T-helper 1 cell treated with Interleukin-12 subunit alpha and Interleukin-12 subunit beta and Interleukin-4 antibody, amounts not matched to agents 30 μg/mL and 1 μg/mL, for 36 hours (primary cell): Measurements from ENCODE around the gene SPATS2.
A peak's percentile ranks its signal among the peaks of the same experiment; 100 is the strongest.
"Not testable (repeated sequence)": the region's sequence is repeated elsewhere in the genome, so short reads cannot be mapped to it uniquely, and the experiment has no call there.

Experiments
- H3K27ac Mint-ChIP-seq: one replicate; pipeline ENCODE4 v1.8.0; 2021; ENCODE audit warnings: mild to moderate bottlenecking, mixed read lengths
- H3K27me3 Mint-ChIP-seq: one replicate; pipeline ENCODE4 v1.8.0; 2021; ENCODE audit warnings: low read depth, mixed read lengths
- H3K36me3 Mint-ChIP-seq: one replicate; pipeline ENCODE4 v1.8.0; 2021; ENCODE audit warnings: low read depth, mixed read lengths
- H3K4me1 Mint-ChIP-seq: one replicate; pipeline ENCODE4 v1.8.0; 2021; ENCODE audit warnings: low read depth, mixed read lengths
- H3K4me3 Mint-ChIP-seq: one replicate; pipeline ENCODE4 v1.8.0; 2021; ENCODE audit warnings: mild to moderate bottlenecking, moderate library complexity, mixed read lengths
- H3K9me3 Mint-ChIP-seq: one replicate; pipeline ENCODE4 v1.8.0; 2021; ENCODE audit warnings: mixed read lengths

SPATS2 gene

GRCh38 chr12:49436799-49437198 is 69.5 kb downstream of the SPATS2 start:
- H3K27me3 Mint-ChIP-seq, H3K27ac Mint-ChIP-seq, H3K36me3 Mint-ChIP-seq: not testable (repeated sequence)

DNA sequence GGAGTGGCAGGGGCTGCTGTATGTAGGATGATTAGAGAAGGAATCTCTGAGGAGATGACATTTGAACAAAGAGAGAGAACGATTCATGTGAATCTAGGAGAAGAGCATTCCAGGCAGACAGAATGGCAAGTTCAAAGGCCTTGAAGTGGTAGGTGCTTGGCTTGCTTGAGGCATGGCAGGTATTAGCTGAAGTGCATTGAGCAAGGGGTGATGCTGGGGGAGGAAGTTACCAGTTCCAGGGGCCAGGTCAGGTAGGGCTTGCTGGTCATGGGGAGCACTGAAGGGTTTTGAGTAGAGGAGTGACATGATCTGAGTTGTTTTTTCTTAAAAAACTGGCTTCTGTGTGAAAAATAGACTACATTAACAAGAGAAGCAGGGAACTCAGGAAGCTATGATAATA is 71.8 kb downstream of the SPATS2 start:
- Mint-ChIP-seq H3K27ac (no peak overlapping the region), H3K4me3 (no peak overlapping the region)

More at GRCh38 chr12:49436799-49437198, 69.5 kb downstream of the SPATS2 start:
- not testable (repeated sequence) for H3K4me1 Mint-ChIP-seq, H3K9me3 Mint-ChIP-seq, H3K4me3 Mint-ChIP-seq

GRCh38 chr12:49440035-49440434 is 72.8 kb downstream of the SPATS2 start:
- H3K9me3 Mint-ChIP-seq: no peaks in the 10 kb centered on the region
- H3K4me1 Mint-ChIP-seq: no peaks in the 10 kb centered on the region
- peaks cover 2% of the 10 kb centered on the region for H3K36me3 Mint-ChIP-seq
- H3K27me3 Mint-ChIP-seq: no peaks in the 10 kb centered on the region
- H3K27ac Mint-ChIP-seq: no peak overlapping the region
- no peak overlapping the region for H3K4me3 Mint-ChIP-seq

More for the DNA sequence above, 71.8 kb downstream of the SPATS2 start:
- no peaks in the 10 kb centered on the region for H3K9me3 Mint-ChIP-seq
- H3K4me1 Mint-ChIP-seq: no peaks in the 10 kb centered on the region
- H3K27me3 Mint-ChIP-seq: peaks cover 3% of the 10 kb centered on the region
- H3K36me3 Mint-ChIP-seq: peaks cover 2% of the 10 kb centered on the region

GRCh38 chr12:49442915-49443314 is 75.7 kb downstream of the SPATS2 start:
- Mint-ChIP-seq H3K4me1 (peaks cover 2% of the 10 kb centered on the region), H3K36me3 (peaks cover 6% of the 10 kb centered on the region), H3K9me3 (no peaks in the 10 kb centered on the region), H3K4me3 (no peak overlapping the region), H3K27ac (no peak overlapping the region), H3K27me3 (no peaks in the 10 kb centered on the region)

GRCh38 chr12:49446571-49446970 is 79.3 kb downstream of the SPATS2 start:
- peaks cover 11% of the 10 kb centered on the region for H3K36me3 Mint-ChIP-seq
- H3K4me3 Mint-ChIP-seq: no peak overlapping the region
- no peaks in the 10 kb centered on the region for H3K9me3 Mint-ChIP-seq
- peaks cover 3% of the 10 kb centered on the region for H3K4me1 Mint-ChIP-seq
- H3K27me3 Mint-ChIP-seq: no peaks in the 10 kb centered on the region
- no peak overlapping the region for H3K27ac Mint-ChIP-seq

DNA sequence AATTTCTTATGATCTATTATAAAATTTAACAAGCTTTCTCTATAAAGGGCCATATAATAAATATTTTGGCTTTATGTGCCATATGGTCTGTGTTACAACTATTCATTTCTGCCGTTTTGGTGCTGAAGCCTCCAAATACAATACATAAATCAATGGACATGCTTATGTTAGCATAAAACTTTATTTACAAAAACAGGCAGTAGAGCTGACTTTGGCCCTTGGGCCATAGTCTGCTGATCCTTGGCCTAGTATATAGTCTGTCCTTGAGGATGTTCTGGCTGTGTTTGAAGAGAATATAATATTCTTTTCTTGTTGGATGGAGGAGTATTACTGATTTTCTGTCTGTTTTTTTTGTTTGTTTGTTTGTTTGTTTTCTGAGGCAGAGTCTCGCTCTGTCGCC is 81.6 kb downstream of the SPATS2 start:
- Mint-ChIP-seq H3K4me3 (no peak overlapping the region), H3K36me3 (peaks cover 8% of the 10 kb centered on the region), H3K9me3 (no peaks in the 10 kb centered on the region), H3K4me1 (peaks cover 12% of the 10 kb centered on the region), H3K27ac (no peak overlapping the region), H3K27me3 (no peaks in the 10 kb centered on the region)

GRCh38 chr12:49451468-49452259 is 84.4 kb downstream of the SPATS2 start:
- Mint-ChIP-seq H3K27me3 (no peaks in the 10 kb centered on the region), H3K4me1 (peaks cover 10% of the 10 kb centered on the region), H3K27ac (peak overlapping the region; percentile 65), H3K4me3 (peak overlapping the region; percentile 1), H3K36me3 (peaks cover 6% of the 10 kb centered on the region), H3K9me3 (no peaks in the 10 kb centered on the region)

DNA sequence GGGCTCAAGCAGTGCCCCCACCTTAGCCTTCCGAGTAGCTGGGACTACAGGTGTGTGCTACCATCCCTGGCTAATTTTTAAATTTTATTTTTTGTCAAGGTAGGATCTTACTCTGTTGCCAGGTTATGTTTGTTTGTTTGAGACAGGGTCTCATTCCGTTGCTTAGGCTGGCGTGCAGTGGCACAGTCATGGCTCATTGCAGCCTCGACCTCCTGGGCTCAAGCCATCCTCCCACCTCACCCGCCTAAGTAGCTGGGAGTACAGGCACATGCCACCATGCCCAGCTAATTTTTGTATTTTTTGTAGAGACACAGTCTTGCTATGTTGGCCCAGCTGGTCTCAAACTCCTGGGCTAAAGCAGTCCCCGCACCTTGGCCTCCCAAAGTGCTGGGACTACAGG is 88.2 kb downstream of the SPATS2 start:
- no peaks in the 10 kb centered on the region for H3K27me3 Mint-ChIP-seq
- no peaks in the 10 kb centered on the region for H3K36me3 Mint-ChIP-seq
- H3K9me3 Mint-ChIP-seq: no peaks in the 10 kb centered on the region
- no peak overlapping the region for H3K27ac Mint-ChIP-seq
- peaks cover 10% of the 10 kb centered on the region for H3K4me1 Mint-ChIP-seq
- no peak overlapping the region for H3K4me3 Mint-ChIP-seq

GRCh38 chr12:49456131-49456679 is 88.9 kb downstream of the SPATS2 start:
- Mint-ChIP-seq H3K27ac (no peak overlapping the region), H3K4me1 (peaks cover 10% of the 10 kb centered on the region), H3K27me3 (no peaks in the 10 kb centered on the region)

GRCh38 chr12:49458816-49459215 is 91.6 kb downstream of the SPATS2 start:
- Mint-ChIP-seq H3K9me3 (no peaks in the 10 kb centered on the region), H3K27ac (no peak overlapping the region), H3K36me3 (no peaks in the 10 kb centered on the region), H3K4me1 (no peaks in the 10 kb centered on the region), H3K4me3 (no peak overlapping the region), H3K27me3 (no peaks in the 10 kb centered on the region)

More at GRCh38 chr12:49456131-49456679, 88.9 kb downstream of the SPATS2 start:
- no peak overlapping the region for H3K4me3 Mint-ChIP-seq
- no peaks in the 10 kb centered on the region for H3K9me3 Mint-ChIP-seq
- no peaks in the 10 kb centered on the region for H3K36me3 Mint-ChIP-seq

- Mint-ChIP-seq H3K27ac (no peak overlapping the region), H3K27me3 (no peaks in the 10 kb centered on the region), H3K4me1 (no peaks in the 10 kb centered on the region), H3K9me3 (no peaks in the 10 kb centered on the region), H3K4me3 (no peak overlapping the region), H3K36me3 (no peaks in the 10 kb centered on the region)
Observed at GRCh38 chr12:49461221-49461620, 94.0 kb downstream of the SPATS2 start.

- no peak overlapping the region for H3K27ac Mint-ChIP-seq
- H3K36me3 Mint-ChIP-seq: no peaks in the 10 kb centered on the region
Observed at GRCh38 chr12:49462083-49462744, 95.0 kb downstream of the SPATS2 start.

DNA sequence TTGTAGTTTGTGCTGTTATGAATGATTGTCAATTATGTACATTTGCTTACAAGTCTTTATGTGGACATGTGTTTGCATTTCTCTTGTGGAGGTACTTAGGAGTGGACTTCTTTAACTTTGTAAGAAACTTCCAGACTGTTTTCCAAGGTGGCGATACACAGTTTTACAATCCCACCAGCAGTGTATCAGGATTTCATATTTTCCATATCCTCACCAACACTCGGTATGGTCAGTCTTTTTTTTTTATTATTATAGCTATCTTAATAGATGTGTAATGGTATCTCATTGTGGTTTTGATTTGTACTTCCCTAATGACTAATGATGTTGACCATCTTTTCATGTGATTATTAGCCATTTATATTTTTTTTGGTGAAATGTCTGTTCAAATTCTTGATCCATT is 97.9 kb downstream of the SPATS2 start:
- Mint-ChIP-seq H3K4me1 (no peaks in the 10 kb centered on the region), H3K4me3 (no peak overlapping the region), H3K27me3 (no peaks in the 10 kb centered on the region), H3K27ac (no peak overlapping the region), H3K9me3 (no peaks in the 10 kb centered on the region), H3K36me3 (no peaks in the 10 kb centered on the region)

More at GRCh38 chr12:49462083-49462744, 95.0 kb downstream of the SPATS2 start:
- H3K27me3 Mint-ChIP-seq: no peaks in the 10 kb centered on the region
- H3K4me1 Mint-ChIP-seq: no peaks in the 10 kb centered on the region
- no peaks in the 10 kb centered on the region for H3K9me3 Mint-ChIP-seq
- no peak overlapping the region for H3K4me3 Mint-ChIP-seq

DNA sequence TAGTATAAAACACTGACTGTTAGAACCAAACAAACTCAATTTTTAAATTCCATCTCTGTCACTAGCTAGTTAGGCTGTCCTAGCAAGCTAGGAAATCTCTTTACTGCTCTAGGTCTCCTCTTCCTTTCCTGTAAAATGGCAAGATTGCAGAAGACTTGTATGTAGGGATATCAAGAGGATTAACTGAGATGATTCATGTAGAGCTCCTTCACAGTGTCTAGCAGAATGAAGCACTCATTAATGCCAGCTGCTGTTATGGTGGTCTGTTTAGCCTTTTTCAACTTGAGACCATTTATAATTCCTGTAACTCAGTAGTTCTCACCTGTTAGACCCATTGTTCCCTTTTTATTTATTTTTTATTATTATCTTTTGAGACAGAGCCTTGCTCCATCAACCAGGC is 103.7 kb downstream of the SPATS2 start:
- H3K36me3 Mint-ChIP-seq: no peaks in the 10 kb centered on the region
- no peak overlapping the region for H3K27ac Mint-ChIP-seq
- H3K27me3 Mint-ChIP-seq: no peaks in the 10 kb centered on the region
- no peak overlapping the region for H3K4me3 Mint-ChIP-seq
- no peaks in the 10 kb centered on the region for H3K9me3 Mint-ChIP-seq
- peaks cover 2% of the 10 kb centered on the region for H3K4me1 Mint-ChIP-seq

GRCh38 chr12:49471557-49471956 is 104.3 kb downstream of the SPATS2 start:
- no peak overlapping the region for H3K4me3 Mint-ChIP-seq
- H3K27ac Mint-ChIP-seq: no peak overlapping the region

More at GRCh38 chr12:49471557-49471956, 104.3 kb downstream of the SPATS2 start:
- H3K4me1 Mint-ChIP-seq: peaks cover 2% of the 10 kb centered on the region
- H3K9me3 Mint-ChIP-seq: no peaks in the 10 kb centered on the region
- H3K36me3 Mint-ChIP-seq: no peaks in the 10 kb centered on the region
- H3K27me3 Mint-ChIP-seq: no peaks in the 10 kb centered on the region
